ENCODE data around the gene SDC1.

SDC1 gene

GRCh38 chr2:20169796-20170703 lies 54.9 kb downstream of the SDC1 start:
- DNase-seq (ENCODE audit: low read depth) = no peak

- no peak for DNase-seq (ENCODE audit: low read depth)
Measured at GRCh38 chr2:20168727-20169696, 55.9 kb downstream of the SDC1 start.

- no peak for DNase-seq (ENCODE audit: low read depth)
Measured at GRCh38 chr2:20168048-20168726, 56.7 kb downstream of the SDC1 start.

GRCh38 chr2:20167356-20167755 lies 57.6 kb downstream of the SDC1 start:
- no peak for DNase-seq (ENCODE audit: low read depth)

GRCh38 chr2:20165677-20166509 lies 59.0 kb downstream of the SDC1 start:
- no peak for DNase-seq (ENCODE audit: low read depth)

- DNase-seq (ENCODE audit: low read depth) = no peak
Measured at GRCh38 chr2:20164734-20165478, 60.0 kb downstream of the SDC1 start.

- no peak for DNase-seq (ENCODE audit: low read depth)
Measured at GRCh38 chr2:20164061-20164733, 60.7 kb downstream of the SDC1 start.

GRCh38 chr2:20159411-20160070 lies 65.4 kb downstream of the SDC1 start:
- no peak for DNase-seq (ENCODE audit: low read depth)

- no peak for DNase-seq (ENCODE audit: low read depth)
Measured at GRCh38 chr2:20157193-20157891, 67.6 kb downstream of the SDC1 start.

GRCh38 chr2:20156836-20157192 lies 68.1 kb downstream of the SDC1 start:
- no peak for DNase-seq (ENCODE audit: low read depth)

- no peak for DNase-seq (ENCODE audit: low read depth)
Measured at GRCh38 chr2:20156076-20156759, 68.7 kb downstream of the SDC1 start.

- DNase-seq (ENCODE audit: low read depth) = no peak
Measured at GRCh38 chr2:20153131-20153851, 71.6 kb downstream of the SDC1 start.

- DNase-seq (ENCODE audit: low read depth) = no peak
Measured at GRCh38 chr2:20150806-20151571, 73.9 kb downstream of the SDC1 start.

Data from GM04503 (cell line).